Measurements from ENCODE around the gene CSNK1E.
A peak's percentile ranks its signal among the peaks of the same experiment; 100 is the strongest.
"Not testable (repeated sequence)": the region's sequence is repeated elsewhere in the genome, so short reads cannot be mapped to it uniquely, and the experiment has no call there.

The CSNK1E gene

GRCh38 chr22:38347944-38348750 is 30.9 kb upstream of the CSNK1E start:
- no peak overlapping the region for H3K27ac Mint-ChIP-seq (ENCODE audit: low read depth)
- peaks cover 19% of the 10 kb centered on the region for H3K27me3 Mint-ChIP-seq
- ATAC-seq (replicated peaks; ENCODE audit: extremely low read depth, poor library complexity, severe bottlenecking) (no peak), DNase-seq (ENCODE audit: low spot score in 2 of 2) (no peak)
- peaks cover 4% of the 10 kb centered on the region for H3K4me1 Mint-ChIP-seq
- no peaks in the 10 kb centered on the region for H3K9me3 Mint-ChIP-seq
- H3K36me3 Mint-ChIP-seq (ENCODE audit: insufficient read depth): no peaks in the 10 kb centered on the region
- no peak overlapping the region for H3K4me3 Mint-ChIP-seq

GRCh38 chr22:38347181-38347943 is 30.1 kb upstream of the CSNK1E start:
- H3K4me1 Mint-ChIP-seq: peaks cover 4% of the 10 kb centered on the region
- DNase-seq (ENCODE audit: low spot score in 2 of 2) (no peak), ATAC-seq (replicated peaks; ENCODE audit: extremely low read depth, poor library complexity, severe bottlenecking) (no peak)
- H3K9me3 Mint-ChIP-seq: no peaks in the 10 kb centered on the region
- H3K27ac Mint-ChIP-seq (ENCODE audit: low read depth): peak overlapping the region; percentile 26
- H3K36me3 Mint-ChIP-seq (ENCODE audit: insufficient read depth): no peaks in the 10 kb centered on the region
- peaks cover 19% of the 10 kb centered on the region for H3K27me3 Mint-ChIP-seq
- H3K4me3 Mint-ChIP-seq: no peak overlapping the region

GRCh38 chr22:38346506-38346905 is 29.3 kb upstream of the CSNK1E start:
- Mint-ChIP-seq H3K36me3 (ENCODE audit: insufficient read depth) (no peaks in the 10 kb centered on the region), H3K27me3 (peaks cover 19% of the 10 kb centered on the region), H3K4me1 (peaks cover 4% of the 10 kb centered on the region), H3K27ac (ENCODE audit: low read depth) (no peak overlapping the region), H3K4me3 (no peak overlapping the region), H3K9me3 (no peaks in the 10 kb centered on the region)
- DNase-seq (ENCODE audit: low spot score in 2 of 2): no peak
- ATAC-seq (replicated peaks; ENCODE audit: extremely low read depth, poor library complexity, severe bottlenecking): no peak

DNA sequence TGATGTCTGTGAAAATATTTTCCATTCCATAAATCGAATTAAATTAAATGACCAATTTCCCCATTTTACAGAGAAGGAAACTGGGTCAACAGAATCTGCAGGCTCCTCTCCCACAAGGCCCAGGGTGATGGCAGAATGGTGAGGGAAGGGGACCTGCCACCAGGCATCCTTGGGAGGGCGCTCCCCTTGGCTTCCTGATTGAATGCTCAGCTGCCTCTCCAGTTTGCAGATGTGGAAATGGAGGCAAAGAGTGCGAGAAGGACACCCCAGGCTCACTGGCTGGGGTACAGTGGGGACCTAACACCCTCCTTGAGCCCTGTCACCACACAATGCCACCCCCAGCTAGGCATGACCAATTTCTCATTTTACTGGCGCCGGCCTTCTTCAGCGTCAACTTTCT is 28.5 kb upstream of the CSNK1E start:
- ATAC-seq (replicated peaks; ENCODE audit: extremely low read depth, poor library complexity, severe bottlenecking) (no peak), DNase-seq (ENCODE audit: low spot score in 2 of 2) (no peak)
- peaks cover 4% of the 10 kb centered on the region for H3K4me1 Mint-ChIP-seq
- H3K36me3 Mint-ChIP-seq (ENCODE audit: insufficient read depth): no peaks in the 10 kb centered on the region
- no peak overlapping the region for H3K27ac Mint-ChIP-seq (ENCODE audit: low read depth)
- H3K9me3 Mint-ChIP-seq: no peaks in the 10 kb centered on the region
- H3K4me3 Mint-ChIP-seq: no peak overlapping the region
- peaks cover 19% of the 10 kb centered on the region for H3K27me3 Mint-ChIP-seq

DNA sequence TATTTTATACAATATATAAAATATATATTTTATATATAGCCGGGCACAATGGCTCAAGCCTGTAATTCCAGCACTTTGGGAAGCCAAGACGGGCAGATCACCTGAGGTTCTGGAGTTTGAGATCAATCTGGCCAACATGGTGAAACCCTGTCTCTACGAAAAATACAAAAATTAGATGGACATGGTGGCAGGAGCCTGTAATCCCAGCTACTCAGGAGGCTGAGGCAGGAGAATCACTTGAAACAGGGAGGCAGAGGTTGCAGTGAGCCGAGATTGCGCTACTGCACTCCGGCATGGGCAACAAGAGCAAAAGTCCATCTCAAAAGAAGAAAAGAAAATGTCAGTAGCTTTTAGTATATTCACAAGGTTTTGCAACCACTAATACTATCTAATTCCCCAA is 22.7 kb upstream of the CSNK1E start:
- DNase-seq (ENCODE audit: low spot score in 2 of 2); H3K36me3 Mint-ChIP-seq (ENCODE audit: insufficient read depth); H3K4me1 Mint-ChIP-seq; H3K27ac Mint-ChIP-seq (ENCODE audit: low read depth); H3K9me3 Mint-ChIP-seq; H3K4me3 Mint-ChIP-seq; ATAC-seq (replicated peaks; ENCODE audit: extremely low read depth, poor library complexity, severe bottlenecking): not testable (repeated sequence)
- peaks cover 16% of the 10 kb centered on the region for H3K27me3 Mint-ChIP-seq

GRCh38 chr22:38338772-38339379 is 21.6 kb upstream of the CSNK1E start:
- DNase-seq (ENCODE audit: low spot score in 2 of 2): no peak
- Mint-ChIP-seq H3K27me3 (peaks cover 27% of the 10 kb centered on the region), H3K36me3 (ENCODE audit: insufficient read depth) (no peaks in the 10 kb centered on the region), H3K4me3 (no peak overlapping the region), H3K4me1 (no peaks in the 10 kb centered on the region), H3K27ac (ENCODE audit: low read depth) (no peak overlapping the region), H3K9me3 (no peaks in the 10 kb centered on the region)
- ATAC-seq (replicated peaks; ENCODE audit: extremely low read depth, poor library complexity, severe bottlenecking): no peak

DNA sequence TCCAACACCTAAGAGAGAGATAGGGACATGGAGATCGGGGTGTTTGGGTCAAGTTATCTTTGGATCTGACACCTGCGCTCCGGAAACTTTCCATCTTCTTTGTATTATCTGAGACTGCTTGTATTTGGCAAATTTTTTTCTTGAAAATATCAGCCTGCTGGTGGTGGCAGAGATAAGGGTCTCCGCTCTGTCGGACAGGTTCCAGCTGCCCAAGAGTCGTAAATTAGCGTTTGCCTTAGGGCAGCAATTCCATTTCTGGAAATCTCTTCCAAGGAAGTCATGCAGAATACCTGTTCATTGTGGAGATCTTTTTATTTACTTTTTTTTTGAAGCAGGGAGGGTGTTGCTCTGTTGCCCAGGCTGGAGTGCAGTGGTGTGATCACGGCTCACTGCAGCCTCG is 19.5 kb upstream of the CSNK1E start:
- peaks cover 28% of the 10 kb centered on the region for H3K27me3 Mint-ChIP-seq
- DNase-seq (ENCODE audit: low spot score in 2 of 2) (no peak), ATAC-seq (replicated peaks; ENCODE audit: extremely low read depth, poor library complexity, severe bottlenecking) (no peak)
- H3K4me1 Mint-ChIP-seq: no peaks in the 10 kb centered on the region
- peak overlapping the region; percentile 66 for H3K4me3 Mint-ChIP-seq
- H3K27ac Mint-ChIP-seq (ENCODE audit: low read depth): no peak overlapping the region
- no peaks in the 10 kb centered on the region for H3K36me3 Mint-ChIP-seq (ENCODE audit: insufficient read depth)
- H3K9me3 Mint-ChIP-seq: no peaks in the 10 kb centered on the region

DNA sequence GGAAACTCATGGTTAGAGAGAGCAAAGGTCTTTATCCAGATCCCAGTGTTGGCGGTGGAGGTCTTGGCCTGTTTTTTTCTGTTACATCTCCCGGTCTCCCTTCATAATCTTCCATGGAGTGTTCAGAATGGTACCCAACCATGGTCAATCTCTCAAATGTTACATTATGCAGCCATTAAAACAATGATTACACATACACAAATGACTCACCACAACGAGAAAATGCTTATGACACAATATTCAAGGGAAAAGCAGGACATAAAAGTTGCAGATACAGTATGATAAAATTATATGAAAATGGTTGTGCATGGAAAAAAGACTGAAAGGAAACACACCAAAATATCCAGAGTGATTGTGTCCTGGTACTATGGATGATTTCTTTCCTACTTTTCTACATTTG is 17.8 kb upstream of the CSNK1E start:
- Mint-ChIP-seq H3K9me3 (no peaks in the 10 kb centered on the region), H3K4me1 (no peaks in the 10 kb centered on the region), H3K36me3 (ENCODE audit: insufficient read depth) (no peaks in the 10 kb centered on the region), H3K27ac (ENCODE audit: low read depth) (no peak overlapping the region), H3K4me3 (peak overlapping the region; percentile 38), H3K27me3 (peaks cover 28% of the 10 kb centered on the region)
- DNase-seq (ENCODE audit: low spot score in 2 of 2) (no peak), ATAC-seq (replicated peaks; ENCODE audit: extremely low read depth, poor library complexity, severe bottlenecking) (no peak)

GRCh38 chr22:38327805-38328204 is 10.6 kb upstream of the CSNK1E start:
- ATAC-seq (replicated peaks; ENCODE audit: extremely low read depth, poor library complexity, severe bottlenecking) (no peak), DNase-seq (ENCODE audit: low spot score in 2 of 2) (no peak)
- Mint-ChIP-seq H3K4me3 (peak overlapping the region; percentile 51), H3K27me3 (peaks cover 22% of the 10 kb centered on the region), H3K9me3 (no peaks in the 10 kb centered on the region), H3K36me3 (ENCODE audit: insufficient read depth) (no peaks in the 10 kb centered on the region), H3K4me1 (peaks cover 7% of the 10 kb centered on the region), H3K27ac (ENCODE audit: low read depth) (peak overlapping the region; percentile 88)

- ATAC-seq (replicated peaks; ENCODE audit: extremely low read depth, poor library complexity, severe bottlenecking): no peak
- peak overlapping the region; percentile 51 for H3K4me3 Mint-ChIP-seq
Observed at GRCh38 chr22:38327396-38327795, 10.2 kb upstream of the CSNK1E start.

DNA sequence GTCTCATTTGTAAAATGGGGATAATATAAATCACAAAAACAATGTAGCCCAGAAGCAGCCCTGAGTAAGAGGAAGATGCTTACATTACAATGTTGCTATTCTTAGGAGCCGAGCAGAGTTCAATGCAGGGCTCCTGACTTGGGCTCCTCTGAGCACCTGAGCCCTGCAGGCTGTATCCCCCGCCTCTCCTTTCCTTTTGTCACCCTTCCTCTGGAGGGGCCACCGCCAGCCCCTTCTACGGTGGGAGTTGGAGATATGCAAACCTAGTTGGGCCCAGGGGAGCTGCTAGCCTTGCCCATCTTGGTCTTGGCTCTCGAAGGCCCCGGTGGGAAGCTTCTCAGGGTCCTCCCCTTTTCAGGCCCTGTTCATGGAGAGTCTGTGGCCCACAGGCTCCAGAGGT is 8.4 kb upstream of the CSNK1E start:
- no peak overlapping the region for H3K27ac Mint-ChIP-seq (ENCODE audit: low read depth)
- peaks cover 22% of the 10 kb centered on the region for H3K27me3 Mint-ChIP-seq
- no peaks in the 10 kb centered on the region for H3K36me3 Mint-ChIP-seq (ENCODE audit: insufficient read depth)
- H3K4me3 Mint-ChIP-seq: no peak overlapping the region
- no peaks in the 10 kb centered on the region for H3K9me3 Mint-ChIP-seq
- H3K4me1 Mint-ChIP-seq: peaks cover 7% of the 10 kb centered on the region
- no peak for ATAC-seq (replicated peaks; ENCODE audit: extremely low read depth, poor library complexity, severe bottlenecking)
- DNase-seq (ENCODE audit: low spot score in 2 of 2): no peak

More at GRCh38 chr22:38327396-38327795, 10.2 kb upstream of the CSNK1E start:
- no peak for DNase-seq (ENCODE audit: low spot score in 2 of 2)
- H3K4me1 Mint-ChIP-seq: peaks cover 7% of the 10 kb centered on the region
- H3K9me3 Mint-ChIP-seq: no peaks in the 10 kb centered on the region
- peaks cover 22% of the 10 kb centered on the region for H3K27me3 Mint-ChIP-seq
- H3K36me3 Mint-ChIP-seq (ENCODE audit: insufficient read depth): no peaks in the 10 kb centered on the region
- H3K27ac Mint-ChIP-seq (ENCODE audit: low read depth): peak overlapping the region; percentile 88

DNA sequence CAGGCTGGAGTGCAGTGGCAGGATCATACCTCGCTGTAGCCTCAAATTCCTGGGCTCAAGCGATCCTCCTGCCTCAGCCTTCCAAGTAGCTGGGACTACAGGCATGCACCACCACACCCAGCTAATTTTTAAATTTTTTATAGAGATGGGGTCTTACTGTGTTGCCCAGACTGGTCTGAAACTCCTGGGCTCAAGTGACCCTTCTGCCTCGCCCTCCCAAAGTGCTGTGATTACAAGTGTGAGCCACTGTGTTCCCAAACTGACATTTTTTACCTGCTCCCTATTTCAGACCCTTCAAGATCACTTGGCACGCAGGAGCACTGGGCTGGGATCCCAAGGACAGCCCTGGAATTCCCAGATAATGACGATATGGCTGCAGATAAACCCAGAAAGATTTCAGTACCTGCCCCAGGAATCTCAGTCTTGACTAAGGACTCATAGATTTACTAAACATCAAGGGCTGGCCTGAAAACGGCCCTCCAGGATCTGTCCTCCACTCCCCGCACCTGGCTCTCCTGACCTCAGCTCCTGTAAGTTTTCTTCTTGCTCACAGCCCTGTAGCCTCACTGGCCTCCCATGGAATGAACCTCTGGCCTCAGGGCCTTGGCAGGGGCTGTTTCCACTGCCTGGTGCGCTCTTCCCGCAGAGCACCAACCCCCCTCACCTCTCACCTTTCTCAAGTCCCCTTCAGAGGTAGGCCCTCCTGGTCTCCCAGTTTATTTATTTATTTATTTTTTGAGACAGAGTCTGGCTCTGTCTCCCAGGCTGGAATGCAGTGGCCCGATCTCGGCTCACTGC is 3.6 kb upstream of the CSNK1E start:
- H3K27me3 Mint-ChIP-seq: no peaks in the 10 kb centered on the region
- no peak overlapping the region for H3K27ac Mint-ChIP-seq (ENCODE audit: low read depth)
- ATAC-seq (replicated peaks; ENCODE audit: extremely low read depth, poor library complexity, severe bottlenecking) (no peak), DNase-seq (ENCODE audit: low spot score in 2 of 2) (no peak)
- no peak overlapping the region for H3K4me3 Mint-ChIP-seq
- H3K36me3 Mint-ChIP-seq (ENCODE audit: insufficient read depth): peaks cover 5% of the 10 kb centered on the region
- H3K9me3 Mint-ChIP-seq: no peaks in the 10 kb centered on the region
- H3K4me1 Mint-ChIP-seq: peaks cover 8% of the 10 kb centered on the region

All from central memory CD8-positive, alpha-beta T cell (primary cell).